ENCODE data around the gene SH3BP5L. TPM values are rescaled to one million over a fixed set of nuclear protein-coding genes. Genes with fewer than 3 reads are reported as not detected.
A peak's percentile ranks its signal among the peaks of the same experiment; 100 is the strongest.

Gene SH3BP5L
- total RNA-seq, 4 donors from 2014 or later, result 15.7 to 26.4 (median 22.8) TPM

DNA sequence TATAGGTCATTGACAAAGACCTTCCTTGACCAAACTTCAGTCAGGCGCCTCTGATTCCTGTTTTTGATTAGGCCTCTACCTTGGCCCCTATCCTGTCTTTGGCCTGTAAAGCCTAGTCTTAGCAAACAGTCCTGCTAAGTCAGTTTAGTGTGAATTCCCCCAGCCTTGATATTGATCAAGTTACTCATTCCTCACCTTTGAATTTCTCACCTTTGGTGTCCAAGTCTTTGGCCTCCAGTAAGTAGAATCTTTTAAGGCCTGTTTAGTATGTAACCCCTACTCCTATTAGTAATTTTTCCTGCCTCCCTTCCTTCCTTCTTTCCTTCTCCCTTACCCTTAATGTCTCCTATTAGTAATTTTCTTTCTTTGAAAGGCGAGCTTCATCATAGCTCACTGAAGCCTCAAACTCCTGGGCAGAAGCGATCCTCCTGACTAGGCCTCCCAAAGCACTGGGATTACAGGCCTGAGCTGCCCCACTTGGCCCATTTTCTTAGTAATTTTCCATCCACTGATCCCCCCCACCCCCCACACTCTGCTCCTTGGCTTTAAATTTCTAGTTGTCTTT lies 46.2 kb upstream of the SH3BP5L start:
- in situ Hi-C loops (cut with MboI; ENCODE audit: low sequenced_read_pairs in 4 of 4), result no loop called here
- H3K4me1 ChIP-seq, result no peaks in the 10 kb centered on the region
- H3K36me3 ChIP-seq, result no peaks in the 10 kb centered on the region
- H3K27ac ChIP-seq, result peak overlapping the region in 2 of 4 donors; percentile 94 to 98
- peak overlapping the region in 1 of 4 donors; percentile 72 for H3K4me3 ChIP-seq
- intact Hi-C loops (cut with DNase I; ENCODE audit: low total_unique reads), result loop anchor here (2.0 kb wide), 1 partner anchor 35 kb away; no protein-coding TSS in a partner anchor
- DNase-seq (no peak), ATAC-seq (no peak)
- no peaks in the 10 kb centered on the region for H3K27me3 ChIP-seq
- no peaks in the 10 kb centered on the region for H3K9me3 ChIP-seq
- TF ChIP-seq, protein P1, sequence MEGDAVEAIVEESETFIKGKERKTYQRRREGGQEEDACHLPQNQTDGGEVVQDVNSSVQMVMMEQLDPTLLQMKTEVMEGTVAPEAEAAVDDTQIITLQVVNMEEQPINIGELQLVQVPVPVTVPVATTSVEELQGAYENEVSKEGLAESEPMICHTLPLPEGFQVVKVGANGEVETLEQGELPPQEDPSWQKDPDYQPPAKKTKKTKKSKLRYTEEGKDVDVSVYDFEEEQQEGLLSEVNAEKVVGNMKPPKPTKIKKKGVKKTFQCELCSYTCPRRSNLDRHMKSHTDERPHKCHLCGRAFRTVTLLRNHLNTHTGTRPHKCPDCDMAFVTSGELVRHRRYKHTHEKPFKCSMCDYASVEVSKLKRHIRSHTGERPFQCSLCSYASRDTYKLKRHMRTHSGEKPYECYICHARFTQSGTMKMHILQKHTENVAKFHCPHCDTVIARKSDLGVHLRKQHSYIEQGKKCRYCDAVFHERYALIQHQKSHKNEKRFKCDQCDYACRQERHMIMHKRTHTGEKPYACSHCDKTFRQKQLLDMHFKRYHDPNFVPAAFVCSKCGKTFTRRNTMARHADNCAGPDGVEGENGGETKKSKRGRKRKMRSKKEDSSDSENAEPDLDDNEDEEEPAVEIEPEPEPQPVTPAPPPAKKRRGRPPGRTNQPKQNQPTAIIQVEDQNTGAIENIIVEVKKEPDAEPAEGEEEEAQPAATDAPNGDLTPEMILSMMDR (IDR thresholded peaks at IDR 0.05 in 4 of 5, conservative IDR thresholded peaks at IDR 0.05 in 1 of 5), result no peak
- TF ChIP-seq POLR2A (IDR thresholded peaks at IDR 0.05), result no peak

DNA sequence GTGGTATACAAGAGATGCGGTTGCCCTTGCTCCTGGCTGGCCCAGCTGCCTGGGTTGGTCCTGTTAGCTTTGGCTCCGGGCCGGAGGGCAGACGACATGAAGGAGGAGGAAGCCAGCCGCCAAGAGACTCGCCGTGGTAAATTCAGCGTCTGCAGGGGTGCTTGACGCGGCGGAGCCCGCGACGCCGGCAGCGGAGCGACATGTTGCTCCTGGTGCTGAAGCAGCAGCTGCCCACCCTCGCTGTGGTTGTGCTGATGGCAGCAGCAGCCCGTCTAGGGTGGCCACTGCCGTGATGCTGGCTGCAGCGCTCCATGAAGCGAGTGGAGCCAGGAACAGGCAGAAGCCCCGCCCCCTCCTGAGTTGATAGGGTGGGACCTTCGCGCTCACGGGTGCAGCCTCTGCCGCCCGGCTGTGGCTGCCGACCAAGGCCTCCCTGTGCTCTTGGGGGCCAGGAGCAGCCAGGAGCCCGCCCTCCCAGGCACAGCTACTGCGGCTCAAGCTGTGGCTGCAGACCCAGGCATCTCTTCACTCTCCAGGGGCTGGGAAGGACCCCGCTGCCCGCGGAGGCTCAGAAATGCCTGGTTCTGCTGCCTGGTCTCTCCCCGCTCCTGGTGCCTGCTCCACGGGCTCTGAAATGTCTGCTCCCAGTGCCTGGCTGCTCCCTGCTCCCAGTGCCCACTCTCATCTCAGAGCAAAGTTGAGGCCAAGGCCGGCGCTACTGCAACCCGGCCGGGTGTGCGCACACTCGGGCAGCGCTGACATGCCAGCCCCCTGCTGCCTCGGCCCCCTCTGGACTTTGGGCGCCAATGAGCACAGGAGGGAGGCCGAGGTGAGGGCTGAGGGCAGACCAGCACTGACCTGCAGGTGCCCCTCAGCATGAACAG lies 37.5 kb upstream of the SH3BP5L start:
- no peaks in the 10 kb centered on the region for H3K9me3 ChIP-seq
- H3K36me3 ChIP-seq, result no peaks in the 10 kb centered on the region
- peaks cover 14 to 30% of the 10 kb centered on the region in 2 donors for H3K4me1 ChIP-seq
- peak; percentile 18 to 29 for ATAC-seq
- H3K27me3 ChIP-seq, result no peaks in the 10 kb centered on the region
- in situ Hi-C loops (cut with MboI; ENCODE audit: low sequenced_read_pairs in 4 of 4), result no loop called here
- peak; percentile 55 to 78 for DNase-seq
- peak overlapping the region; percentile 57 to 77 (median 63) for H3K4me3 ChIP-seq
- intact Hi-C loops (cut with DNase I; ENCODE audit: low total_unique reads), result no loop called here
- peak overlapping the region; percentile 39 to 69 (median 53) for H3K27ac ChIP-seq
- TF ChIP-seq, protein P1 (IDR thresholded peaks at IDR 0.05 in 4 of 5, conservative IDR thresholded peaks at IDR 0.05 in 1 of 5), result no peak
- TF ChIP-seq POLR2A (IDR thresholded peaks at IDR 0.05), result no peak

DNA sequence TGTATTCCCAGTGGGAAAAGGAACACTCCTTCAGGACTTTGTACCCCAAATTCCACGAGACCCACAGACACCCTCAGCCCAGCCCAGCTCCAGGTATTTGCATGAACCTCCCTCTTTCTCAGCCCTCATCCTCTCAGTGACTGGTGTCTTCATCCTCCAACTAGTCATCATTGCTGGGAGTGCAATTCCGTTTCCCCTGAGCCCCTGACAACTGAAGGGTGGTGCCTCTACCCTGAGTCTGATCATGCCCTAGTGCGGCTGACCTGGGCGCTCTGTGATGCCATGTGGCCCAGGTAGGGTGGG lies 36.9 kb upstream of the SH3BP5L start:
- peak overlapping the region; percentile 57 to 77 (median 63) for H3K4me3 ChIP-seq
- ATAC-seq, result no peak
- no peak for DNase-seq
- peak overlapping the region; percentile 39 to 69 (median 53) for H3K27ac ChIP-seq
- no peaks in the 10 kb centered on the region for H3K27me3 ChIP-seq
- H3K4me1 ChIP-seq, result peaks cover 17 to 36% of the 10 kb centered on the region in 2 donors
- intact Hi-C loops (cut with DNase I; ENCODE audit: low total_unique reads) (no loop called here), in situ Hi-C loops (cut with MboI; ENCODE audit: low sequenced_read_pairs in 4 of 4) (no loop called here)
- H3K36me3 ChIP-seq, result no peaks in the 10 kb centered on the region
- H3K9me3 ChIP-seq, result no peaks in the 10 kb centered on the region
- no peak for TF ChIP-seq POLR2A (IDR thresholded peaks at IDR 0.05)
- TF ChIP-seq, protein P1 (IDR thresholded peaks at IDR 0.05 in 4 of 5, conservative IDR thresholded peaks at IDR 0.05 in 1 of 5), result no peak

DNA sequence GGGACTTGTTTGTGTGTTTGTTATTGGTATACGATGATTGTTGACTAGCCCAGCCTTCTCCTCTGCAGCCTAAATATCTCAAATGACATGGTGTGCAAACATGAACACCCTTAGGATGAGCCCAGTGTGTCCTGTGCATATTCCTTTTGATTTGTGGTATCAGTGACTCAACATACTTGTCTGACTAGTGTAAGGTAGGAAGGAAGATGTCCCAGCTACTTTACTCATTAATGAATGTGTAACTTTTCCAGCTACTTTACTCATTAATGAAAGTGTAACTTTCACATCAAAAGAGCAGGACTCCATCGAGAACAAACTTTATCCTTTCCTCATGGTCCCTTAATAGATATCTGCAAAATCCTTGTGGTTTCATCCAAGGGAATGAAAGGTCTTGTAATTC lies 35.9 kb upstream of the SH3BP5L start:
- intact Hi-C loops (cut with DNase I; ENCODE audit: low total_unique reads), result no loop called here
- Histone ChIP-seq H3K4me1 (peaks cover 19 to 39% of the 10 kb centered on the region in 2 donors), H3K36me3 (no peaks in the 10 kb centered on the region), H3K27ac (no peak overlapping the region), H3K9me3 (no peaks in the 10 kb centered on the region), H3K4me3 (no peak overlapping the region), H3K27me3 (no peaks in the 10 kb centered on the region)
- in situ Hi-C loops (cut with MboI; ENCODE audit: low sequenced_read_pairs in 4 of 4), result no loop called here
- DNase-seq (no peak), ATAC-seq (no peak)
- no peak for TF ChIP-seq POLR2A (IDR thresholded peaks at IDR 0.05)
- TF ChIP-seq, protein P1 (IDR thresholded peaks at IDR 0.05 in 4 of 5, conservative IDR thresholded peaks at IDR 0.05 in 1 of 5), result no peak

Measured in gastrocnemius medialis (tissue), 4 donors.